ENCODE measurements around the gene GPR18.
A peak's percentile ranks its signal among the peaks of the same experiment; 100 is the strongest.
"Not testable (repeated sequence)": the region's sequence is repeated elsewhere in the genome, so short reads cannot be mapped to it uniquely, and the experiment has no call there.

The GPR18 gene

GRCh38 chr13:99237981-99238662, 20.1 kb downstream of the GPR18 start:
- TF ChIP-seq, protein P1, sequence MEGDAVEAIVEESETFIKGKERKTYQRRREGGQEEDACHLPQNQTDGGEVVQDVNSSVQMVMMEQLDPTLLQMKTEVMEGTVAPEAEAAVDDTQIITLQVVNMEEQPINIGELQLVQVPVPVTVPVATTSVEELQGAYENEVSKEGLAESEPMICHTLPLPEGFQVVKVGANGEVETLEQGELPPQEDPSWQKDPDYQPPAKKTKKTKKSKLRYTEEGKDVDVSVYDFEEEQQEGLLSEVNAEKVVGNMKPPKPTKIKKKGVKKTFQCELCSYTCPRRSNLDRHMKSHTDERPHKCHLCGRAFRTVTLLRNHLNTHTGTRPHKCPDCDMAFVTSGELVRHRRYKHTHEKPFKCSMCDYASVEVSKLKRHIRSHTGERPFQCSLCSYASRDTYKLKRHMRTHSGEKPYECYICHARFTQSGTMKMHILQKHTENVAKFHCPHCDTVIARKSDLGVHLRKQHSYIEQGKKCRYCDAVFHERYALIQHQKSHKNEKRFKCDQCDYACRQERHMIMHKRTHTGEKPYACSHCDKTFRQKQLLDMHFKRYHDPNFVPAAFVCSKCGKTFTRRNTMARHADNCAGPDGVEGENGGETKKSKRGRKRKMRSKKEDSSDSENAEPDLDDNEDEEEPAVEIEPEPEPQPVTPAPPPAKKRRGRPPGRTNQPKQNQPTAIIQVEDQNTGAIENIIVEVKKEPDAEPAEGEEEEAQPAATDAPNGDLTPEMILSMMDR (IDR thresholded peaks at IDR 0.05; ENCODE audit: low read depth, low read length, missing control alignments), result no peak
- H3K4me3 ChIP-seq (ENCODE audit: low read depth, low read length), result peak overlapping the region; percentile 46

GRCh38 chr13:99231721-99232120, 26.5 kb downstream of the GPR18 start:
- TF ChIP-seq, protein P1 (IDR thresholded peaks at IDR 0.05; ENCODE audit: low read depth, low read length, missing control alignments), result no peak
- no peak for DNase-seq (ENCODE audit: low read depth)
- H3K4me3 ChIP-seq (ENCODE audit: low read depth, low read length), result no peak overlapping the region

More at GRCh38 chr13:99237981-99238662, 20.1 kb downstream of the GPR18 start:
- no peak for DNase-seq (ENCODE audit: low read depth)

DNA sequence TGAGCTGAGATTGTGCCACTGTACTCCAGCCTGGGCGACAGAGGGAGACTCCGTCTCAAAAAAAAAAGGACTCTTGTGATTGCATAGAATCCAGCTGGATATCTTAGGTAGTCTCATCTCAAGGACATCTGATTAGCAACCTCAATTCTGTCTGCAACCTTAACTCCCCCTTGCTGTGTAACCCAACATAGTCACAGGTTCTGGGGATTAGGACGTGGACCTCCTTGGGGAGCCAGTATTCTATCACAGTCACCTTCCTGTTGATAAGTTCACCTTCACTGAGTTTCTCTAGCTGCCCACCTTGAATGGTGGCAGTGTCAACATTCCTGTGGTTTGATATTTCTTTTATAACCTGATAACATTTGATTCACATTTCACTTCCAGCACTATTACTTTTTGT, 27.2 kb downstream of the GPR18 start:
- TF ChIP-seq, protein P1 (IDR thresholded peaks at IDR 0.05; ENCODE audit: low read depth, low read length, missing control alignments), result no peak
- no peak for DNase-seq (ENCODE audit: low read depth)
- H3K4me3 ChIP-seq (ENCODE audit: low read depth, low read length), result no peak overlapping the region

DNA sequence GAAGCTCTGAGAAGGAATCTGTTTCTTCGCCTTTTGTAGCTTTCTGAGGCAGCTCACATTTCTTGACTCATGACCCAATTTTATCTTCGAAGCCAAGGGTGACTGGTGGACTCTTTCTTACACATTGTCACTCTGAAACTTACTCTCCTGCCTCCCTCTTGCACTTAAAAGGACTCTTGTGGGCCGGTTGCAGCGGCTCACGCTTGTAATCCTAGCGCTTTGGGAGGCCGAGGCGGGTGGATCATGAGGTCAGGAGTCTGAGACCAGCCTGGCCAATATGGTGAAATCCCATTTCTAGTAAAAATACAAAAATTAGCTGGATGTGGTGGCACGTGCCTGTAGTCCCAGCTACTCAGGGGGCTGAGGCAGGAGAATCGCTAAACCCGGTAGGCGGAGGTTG, 27.6 kb downstream of the GPR18 start:
- H3K4me3 ChIP-seq (ENCODE audit: low read depth, low read length); DNase-seq (ENCODE audit: low read depth): not testable (repeated sequence)

GRCh38 chr13:99228737-99229691, 29.2 kb downstream of the GPR18 start:
- TF ChIP-seq, protein P1 (IDR thresholded peaks at IDR 0.05; ENCODE audit: low read depth, low read length, missing control alignments), result no peak
- H3K4me3 ChIP-seq (ENCODE audit: low read depth, low read length), result peak overlapping the region; percentile 28
- peak; percentile 80 for DNase-seq (ENCODE audit: low read depth)

GRCh38 chr13:99227909-99228688, 30.1 kb downstream of the GPR18 start:
- peak overlapping the region; percentile 28; the same call in 1 of the 2 replicates for H3K4me3 ChIP-seq (ENCODE audit: low read depth, low read length)
- no peak for DNase-seq (ENCODE audit: low read depth)
- TF ChIP-seq, protein P1 (IDR thresholded peaks at IDR 0.05; ENCODE audit: low read depth, low read length, missing control alignments), result no peak
